Brain microvascular endothelial cell (primary cell): Measurements from ENCODE around the gene CUZD1.

ENCODE experiments used
- DNase-seq: peaks from one replicate; pipeline ENCODE4 v3.0.0-alpha.2; 2020
- H3K27ac ChIP-seq: fragments of 250-450 bp; sonication (Bioruptor Pico); 2 replicates; pipeline ENCODE4 v1.5.1; 2020; ENCODE audit warnings: mild to moderate bottlenecking, moderate library complexity
- H3K27me3 ChIP-seq: fragments of 250-450 bp; sonication (Bioruptor Pico); replicated peaks from 2 replicates; pipeline ENCODE4 v1.5.1; 2020; ENCODE audit warnings: mild to moderate bottlenecking
- H3K36me3 ChIP-seq: fragments of 250-450 bp; sonication (Bioruptor Pico); replicated peaks from 2 replicates; pipeline ENCODE4 v1.5.1; 2020; ENCODE audit warnings: mild to moderate bottlenecking
- H3K4me3 ChIP-seq: 2 replicates; pipeline ENCODE4 v1.5.1; 2011; ENCODE audit warnings: low read depth, mild to moderate bottlenecking, control low read depth, low read length, moderate library complexity
- in situ Hi-C: cut with HindIII; loops from 2 replicates; pipeline ENCODE4 v1.10.0; 2017; ENCODE audit warnings: low sequenced_read_pairs, low pct_ligation_motif_present
- TF ChIP-seq, protein P1 (sequence below): IDR thresholded peaks from 2 replicates; pipeline ENCODE4 v1.5.1; 2011; ENCODE audit warnings: low read depth, mild to moderate bottlenecking, moderate library complexity, low read length, control low read depth, inconsistent platforms; ENCODE audit errors: missing control alignments

The CUZD1 gene

DNA sequence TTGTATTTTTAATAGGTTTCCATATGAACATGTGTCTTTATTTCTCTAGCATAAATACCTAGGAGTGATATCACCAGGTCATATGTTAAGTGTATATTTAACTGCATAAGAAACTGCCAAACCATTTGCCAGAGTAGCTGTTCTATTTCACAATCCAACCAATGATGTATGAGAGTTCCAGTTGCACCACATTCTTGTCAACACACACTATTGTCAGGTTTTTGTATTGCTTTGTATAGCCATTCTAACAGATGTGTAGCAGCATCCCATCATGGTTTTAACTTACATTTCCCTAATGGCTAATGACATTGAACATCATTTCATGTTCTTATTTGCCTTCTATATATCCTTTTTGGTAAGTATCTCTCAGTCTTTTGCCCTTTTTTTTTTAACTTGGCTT, 4.1 kb downstream of the CUZD1 start:
- Histone ChIP-seq H3K4me3 (no peak overlapping the region), H3K36me3 (no peaks in the 10 kb centered on the region)
- TF ChIP-seq, protein P1, sequence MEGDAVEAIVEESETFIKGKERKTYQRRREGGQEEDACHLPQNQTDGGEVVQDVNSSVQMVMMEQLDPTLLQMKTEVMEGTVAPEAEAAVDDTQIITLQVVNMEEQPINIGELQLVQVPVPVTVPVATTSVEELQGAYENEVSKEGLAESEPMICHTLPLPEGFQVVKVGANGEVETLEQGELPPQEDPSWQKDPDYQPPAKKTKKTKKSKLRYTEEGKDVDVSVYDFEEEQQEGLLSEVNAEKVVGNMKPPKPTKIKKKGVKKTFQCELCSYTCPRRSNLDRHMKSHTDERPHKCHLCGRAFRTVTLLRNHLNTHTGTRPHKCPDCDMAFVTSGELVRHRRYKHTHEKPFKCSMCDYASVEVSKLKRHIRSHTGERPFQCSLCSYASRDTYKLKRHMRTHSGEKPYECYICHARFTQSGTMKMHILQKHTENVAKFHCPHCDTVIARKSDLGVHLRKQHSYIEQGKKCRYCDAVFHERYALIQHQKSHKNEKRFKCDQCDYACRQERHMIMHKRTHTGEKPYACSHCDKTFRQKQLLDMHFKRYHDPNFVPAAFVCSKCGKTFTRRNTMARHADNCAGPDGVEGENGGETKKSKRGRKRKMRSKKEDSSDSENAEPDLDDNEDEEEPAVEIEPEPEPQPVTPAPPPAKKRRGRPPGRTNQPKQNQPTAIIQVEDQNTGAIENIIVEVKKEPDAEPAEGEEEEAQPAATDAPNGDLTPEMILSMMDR, result no peak

DNA sequence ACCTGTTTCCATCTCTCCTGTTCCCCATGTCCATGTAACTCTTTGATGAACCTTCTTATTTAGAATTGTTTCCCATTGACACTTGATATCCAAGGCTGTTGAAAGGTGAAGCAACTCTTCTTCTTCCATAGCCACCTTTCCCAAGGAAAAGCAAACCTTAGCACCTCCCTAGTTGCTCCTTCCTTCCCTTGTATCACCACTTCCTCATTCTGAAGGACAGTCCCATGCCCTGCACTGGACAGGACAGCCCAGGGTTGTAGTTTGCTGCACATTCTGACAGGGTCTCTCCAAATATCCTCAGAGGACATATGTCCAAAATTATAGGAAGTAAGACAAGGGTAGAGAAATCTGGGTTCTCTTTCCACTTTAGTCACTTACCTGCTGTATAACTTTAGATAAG, 6.2 kb downstream of the CUZD1 start:
- Histone ChIP-seq H3K36me3 (no peaks in the 10 kb centered on the region), H3K27ac (no peak overlapping the region), H3K4me3 (no peak overlapping the region), H3K27me3 (no peaks in the 10 kb centered on the region)
- TF ChIP-seq, protein P1, result no peak
- in situ Hi-C loops, result no loop called here
- no peak for DNase-seq

More for the DNA sequence above, 4.1 kb downstream of the CUZD1 start:
- no peak overlapping the region for H3K27ac ChIP-seq
- in situ Hi-C loops, result no loop called here
- no peaks in the 10 kb centered on the region for H3K27me3 ChIP-seq
- DNase-seq, result no peak

DNA sequence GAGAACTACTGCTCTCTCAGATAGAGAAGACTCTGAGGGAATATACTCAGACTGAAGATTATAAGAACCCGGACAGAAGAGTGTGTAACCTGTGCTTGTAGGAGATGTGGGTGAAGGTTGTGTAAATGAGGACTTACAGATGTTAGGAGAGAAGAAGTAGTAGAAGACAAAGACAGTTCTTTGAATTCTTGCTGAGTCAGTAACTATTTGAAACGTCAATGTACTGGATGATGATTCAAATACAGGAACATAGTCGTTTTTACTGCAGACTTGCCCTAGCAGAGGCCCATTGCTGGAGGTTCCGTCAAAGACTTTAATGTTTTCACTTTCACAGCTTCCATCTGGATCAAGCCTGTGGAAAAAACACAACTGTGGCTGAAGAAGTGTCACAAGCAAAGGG, 6.8 kb downstream of the CUZD1 start:
- Histone ChIP-seq H3K4me3 (no peak overlapping the region), H3K27ac (no peak overlapping the region), H3K36me3 (no peaks in the 10 kb centered on the region), H3K27me3 (no peaks in the 10 kb centered on the region)
- TF ChIP-seq, protein P1, result no peak
- in situ Hi-C loops, result no loop called here
- no peak for DNase-seq

DNA sequence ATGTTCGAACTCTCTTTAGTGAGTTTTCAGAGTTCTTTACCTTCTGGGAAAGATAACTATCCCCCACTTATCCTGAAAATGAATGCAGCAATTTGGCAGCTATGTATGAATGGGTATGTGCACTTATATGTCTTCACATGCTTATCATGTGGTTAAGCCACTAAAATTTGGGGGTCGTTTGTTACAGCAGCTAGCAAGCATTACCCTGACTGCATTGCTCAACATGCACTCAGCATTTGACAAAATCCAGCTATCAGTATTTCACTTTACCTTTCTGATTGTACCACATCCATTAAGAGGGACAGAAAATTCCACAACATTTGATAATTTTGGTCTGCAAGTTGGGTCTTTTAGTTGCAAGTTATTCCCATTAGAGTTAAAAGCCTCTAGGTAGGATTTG, 9.7 kb downstream of the CUZD1 start:
- no peak overlapping the region for H3K4me3 ChIP-seq
- DNase-seq, result no peak
- H3K27me3 ChIP-seq, result no peaks in the 10 kb centered on the region
- no peak overlapping the region for H3K27ac ChIP-seq
- no peaks in the 10 kb centered on the region for H3K36me3 ChIP-seq
- in situ Hi-C loops, result no loop called here
- TF ChIP-seq, protein P1, result no peak

DNA sequence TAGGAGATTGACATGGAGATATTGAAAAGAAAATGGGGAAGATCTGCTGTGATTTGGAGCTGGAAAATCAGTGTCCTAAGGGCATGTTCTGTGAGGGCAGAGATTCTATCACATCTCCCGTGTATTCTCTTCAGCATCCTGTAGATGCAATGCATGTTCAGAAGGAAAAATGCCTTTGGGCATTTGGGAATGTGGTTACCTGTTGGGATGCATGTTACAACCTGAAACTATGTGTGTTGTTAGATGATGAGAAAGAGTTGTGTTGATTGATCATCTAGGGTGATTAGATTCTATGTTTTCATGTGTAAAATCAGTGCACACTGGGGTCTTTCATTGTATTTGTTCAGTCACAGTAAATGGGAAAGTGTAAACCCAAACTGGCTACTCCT, 14.7 kb downstream of the CUZD1 start:
- Histone ChIP-seq H3K4me3 (no peak overlapping the region), H3K27me3 (no peaks in the 10 kb centered on the region), H3K36me3 (no peaks in the 10 kb centered on the region), H3K27ac (no peak overlapping the region)
- in situ Hi-C loops, result no loop called here
- no peak for DNase-seq
- TF ChIP-seq, protein P1, result no peak

DNA sequence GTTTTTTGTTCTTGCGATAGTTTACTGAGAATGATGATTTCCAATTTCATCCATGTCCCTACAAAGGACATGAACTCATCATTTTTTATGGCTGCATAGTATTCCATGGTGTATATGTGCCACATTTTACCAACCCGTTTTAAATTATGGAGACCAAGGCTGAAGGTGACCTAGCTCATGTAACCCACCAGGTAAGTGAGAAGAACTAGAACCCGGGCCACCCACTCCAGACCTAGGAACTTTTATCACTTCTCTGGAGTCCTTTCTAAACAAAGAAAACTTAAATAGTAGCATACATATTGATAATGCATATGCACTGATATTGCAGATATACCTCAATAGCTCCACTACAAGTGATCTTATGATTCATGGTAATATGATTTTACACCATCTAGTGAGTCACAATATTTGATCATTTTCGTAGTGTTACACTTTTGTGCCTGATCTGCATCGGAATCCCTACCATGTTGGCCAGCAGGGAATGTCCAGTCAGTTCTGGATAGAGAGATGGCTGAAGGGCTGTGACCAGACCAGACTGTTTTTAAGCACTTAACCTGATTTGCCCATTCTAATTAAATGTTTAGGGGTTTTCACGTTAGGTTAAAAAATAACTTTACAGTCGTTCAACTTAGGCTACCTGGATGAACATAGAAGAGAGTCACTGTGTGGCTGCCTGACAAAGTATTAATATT, 15.2 kb downstream of the CUZD1 start:
- TF ChIP-seq, protein P1, result no peak
- Histone ChIP-seq H3K27me3 (no peaks in the 10 kb centered on the region), H3K27ac (no peak overlapping the region), H3K36me3 (no peaks in the 10 kb centered on the region), H3K4me3 (no peak overlapping the region)
- no peak for DNase-seq
- in situ Hi-C loops, result no loop called here
